PFSK-1 (cell line): ENCODE data around the gene KCTD1.

Experiments
- FOXP2 ChIP-seq: optimal IDR thresholded peaks from 2 replicates; pipeline ENCODE3; 2011; ENCODE audit warnings: borderline replicate concordance, control low read depth, inconsistent platforms; ENCODE audit not compliant: insufficient read depth; ENCODE audit errors: extremely low read length, extremely low read depth
- POLR2AphosphoS5 ChIP-seq: IDR thresholded peaks from 2 replicates; pipeline ENCODE4 v1.6.1; 2012; ENCODE audit warnings: low read depth, mild to moderate bottlenecking, control low read depth, low read length, moderate library complexity
- SIN3A ChIP-seq: IDR thresholded peaks from 2 replicates; pipeline ENCODE4 v1.6.1; 2012; ENCODE audit warnings: mild to moderate bottlenecking, low read length, moderate library complexity, borderline replicate concordance; ENCODE audit not compliant: insufficient read depth
- TAF1 ChIP-seq: IDR thresholded peaks from 2 replicates; pipeline ENCODE4 v1.6.1; 2012; ENCODE audit warnings: low read length, control low read depth, borderline replicate concordance; ENCODE audit not compliant: insufficient read depth
- TF ChIP-seq, protein P1 (sequence below), 2 experiments: IDR thresholded peaks; 2 replicates each; pipeline versions ENCODE4 v1.6.1 to v1.8.0; 2011 to 2012; ENCODE audit warnings: low read depth in 2 of 2, low read length in 2 of 2, control low read depth in 1 of 2, inconsistent platforms in 1 of 2, mild to moderate bottlenecking in 1 of 2, moderate library complexity in 1 of 2; ENCODE audit not compliant: insufficient read depth in 1 of 2

The KCTD1 gene

DNA sequence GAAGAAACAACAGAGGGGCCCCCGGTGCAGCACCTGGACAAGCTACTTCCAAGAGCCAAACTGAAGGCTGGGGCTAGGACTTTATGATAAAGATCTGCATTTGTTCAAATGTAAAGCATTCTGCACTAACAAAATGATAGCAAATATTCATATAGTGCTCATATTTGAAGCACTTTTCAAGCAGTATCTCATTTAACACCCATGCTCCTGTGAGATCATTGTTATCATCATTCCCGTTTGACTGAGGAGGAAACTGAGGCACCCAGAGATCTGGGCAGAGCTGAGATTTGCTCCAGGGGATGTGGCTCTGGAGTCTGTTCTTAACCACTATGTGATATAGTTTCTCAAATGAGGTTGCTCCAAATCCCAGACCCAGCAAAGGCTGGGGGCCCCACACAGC, 9.8 kb downstream of the KCTD1 start:
- TF ChIP-seq SIN3A = no peak
- TF ChIP-seq, protein P1, sequence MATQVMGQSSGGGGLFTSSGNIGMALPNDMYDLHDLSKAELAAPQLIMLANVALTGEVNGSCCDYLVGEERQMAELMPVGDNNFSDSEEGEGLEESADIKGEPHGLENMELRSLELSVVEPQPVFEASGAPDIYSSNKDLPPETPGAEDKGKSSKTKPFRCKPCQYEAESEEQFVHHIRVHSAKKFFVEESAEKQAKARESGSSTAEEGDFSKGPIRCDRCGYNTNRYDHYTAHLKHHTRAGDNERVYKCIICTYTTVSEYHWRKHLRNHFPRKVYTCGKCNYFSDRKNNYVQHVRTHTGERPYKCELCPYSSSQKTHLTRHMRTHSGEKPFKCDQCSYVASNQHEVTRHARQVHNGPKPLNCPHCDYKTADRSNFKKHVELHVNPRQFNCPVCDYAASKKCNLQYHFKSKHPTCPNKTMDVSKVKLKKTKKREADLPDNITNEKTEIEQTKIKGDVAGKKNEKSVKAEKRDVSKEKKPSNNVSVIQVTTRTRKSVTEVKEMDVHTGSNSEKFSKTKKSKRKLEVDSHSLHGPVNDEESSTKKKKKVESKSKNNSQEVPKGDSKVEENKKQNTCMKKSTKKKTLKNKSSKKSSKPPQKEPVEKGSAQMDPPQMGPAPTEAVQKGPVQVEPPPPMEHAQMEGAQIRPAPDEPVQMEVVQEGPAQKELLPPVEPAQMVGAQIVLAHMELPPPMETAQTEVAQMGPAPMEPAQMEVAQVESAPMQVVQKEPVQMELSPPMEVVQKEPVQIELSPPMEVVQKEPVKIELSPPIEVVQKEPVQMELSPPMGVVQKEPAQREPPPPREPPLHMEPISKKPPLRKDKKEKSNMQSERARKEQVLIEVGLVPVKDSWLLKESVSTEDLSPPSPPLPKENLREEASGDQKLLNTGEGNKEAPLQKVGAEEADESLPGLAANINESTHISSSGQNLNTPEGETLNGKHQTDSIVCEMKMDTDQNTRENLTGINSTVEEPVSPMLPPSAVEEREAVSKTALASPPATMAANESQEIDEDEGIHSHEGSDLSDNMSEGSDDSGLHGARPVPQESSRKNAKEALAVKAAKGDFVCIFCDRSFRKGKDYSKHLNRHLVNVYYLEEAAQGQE (IDR thresholded peaks at IDR 0.05; ENCODE audit: insufficient read depth in 1 of 2, low read depth in 2 of 2, low read length in 2 of 2) = no peak
- TF ChIP-seq POLR2AphosphoS5 = no peak
- no peak for TF ChIP-seq FOXP2
- TF ChIP-seq TAF1 = no peak

DNA sequence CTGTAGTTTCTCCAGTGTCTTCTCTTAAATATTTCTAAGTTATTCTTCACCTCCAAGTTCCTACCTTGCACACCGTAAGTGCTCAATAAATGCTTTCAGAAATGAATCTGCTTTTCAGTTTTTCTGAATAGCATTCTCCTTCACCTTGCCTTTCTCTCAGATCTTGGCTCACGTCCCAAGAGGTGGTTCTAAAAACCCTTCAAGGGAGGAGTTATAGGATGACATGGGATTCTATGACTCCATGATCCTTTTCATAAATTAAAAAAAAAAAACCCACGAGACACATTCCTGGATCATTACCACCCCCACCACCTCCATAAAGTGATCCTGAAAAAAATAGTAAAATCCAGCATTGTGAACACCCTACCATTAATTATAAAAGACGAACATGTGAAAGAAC, 11.7 kb downstream of the KCTD1 start:
- TF ChIP-seq SIN3A (no peak), POLR2AphosphoS5 (no peak), FOXP2 (no peak), TAF1 (no peak)
- TF ChIP-seq, protein P1 (IDR thresholded peaks at IDR 0.05; ENCODE audit: insufficient read depth in 1 of 2, low read depth in 2 of 2, low read length in 2 of 2) = no peak

DNA sequence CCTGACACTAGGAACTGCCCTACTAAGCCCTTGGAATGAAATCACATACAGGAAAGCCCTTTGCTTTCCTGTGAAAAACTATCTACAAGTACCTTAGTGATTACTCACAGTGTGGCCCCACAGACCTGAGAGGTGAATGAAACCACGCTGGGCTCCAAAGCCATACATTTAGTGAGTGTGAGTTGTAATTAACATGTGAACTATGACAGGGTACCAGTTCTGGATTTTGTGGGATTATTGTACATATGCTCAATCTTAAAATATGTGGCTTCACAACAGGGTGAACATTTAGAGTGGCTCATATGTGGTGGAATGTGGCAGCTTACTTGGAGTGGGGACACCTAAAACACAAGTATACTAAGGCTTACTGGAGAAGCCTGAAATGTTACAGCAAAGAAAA, 12.3 kb downstream of the KCTD1 start:
- TF ChIP-seq FOXP2 = no peak
- TF ChIP-seq, protein P1 (IDR thresholded peaks at IDR 0.05; ENCODE audit: insufficient read depth in 1 of 2, low read depth in 2 of 2, low read length in 2 of 2) = no peak
- no peak for TF ChIP-seq POLR2AphosphoS5
- TF ChIP-seq SIN3A = no peak
- no peak for TF ChIP-seq TAF1

DNA sequence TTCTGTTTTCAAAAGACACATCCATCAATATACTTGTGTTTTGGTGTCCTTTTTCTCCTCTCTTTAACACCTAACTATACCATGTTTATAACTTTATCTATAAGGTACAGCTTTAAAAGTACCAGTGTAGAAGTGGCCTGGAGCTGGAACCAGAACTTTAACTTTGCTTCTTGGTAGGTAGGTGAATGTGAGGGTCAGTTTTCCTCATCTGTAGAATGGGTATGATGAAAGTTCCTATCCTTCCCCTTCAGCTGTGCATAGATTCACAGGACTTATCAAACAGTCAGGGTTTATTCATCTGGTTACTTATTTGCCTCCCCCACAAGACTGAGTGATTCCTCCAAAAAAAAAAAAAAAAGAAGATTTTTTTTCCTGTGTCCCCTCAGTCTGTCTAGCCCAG, 12.7 kb downstream of the KCTD1 start:
- TF ChIP-seq TAF1 (no peak), FOXP2 (no peak), POLR2AphosphoS5 (no peak), SIN3A (no peak)
- TF ChIP-seq, protein P1 (IDR thresholded peaks at IDR 0.05; ENCODE audit: insufficient read depth in 1 of 2, low read depth in 2 of 2, low read length in 2 of 2) = no peak
